Ascending aorta (tissue), 2 donors: ENCODE results near the gene MLH3. TPM values are rescaled to one million over a fixed set of nuclear protein-coding genes. Genes with fewer than 3 reads are reported as not detected.

Source experiments
- DNase-seq, 2 donors: peaks; one replicate each; pipeline ENCODE4 v3.0.0-alpha.2; 2019; ENCODE audit warnings: low spot score in 2 of 2
- H3K27ac ChIP-seq, 2 donors: fragments of 200-600 bp; sonication (generic); one replicate each; pipeline ENCODE4 v1.5.1; 2016 to 2017; ENCODE audit warnings: mild to moderate bottlenecking in 1 of 2
- H3K27me3 ChIP-seq: fragments of 200-600 bp; sonication (generic); one replicate; pipeline ENCODE4 v1.5.1; 2017
- H3K36me3 ChIP-seq, 2 donors: fragments of 200-600 bp; sonication (generic); one replicate each; pipeline ENCODE4 v1.5.1; 2016
- H3K4me1 ChIP-seq, 2 donors: fragments of 200-600 bp; sonication (generic); one replicate each; pipeline ENCODE4 v1.5.1; 2016 to 2017; ENCODE audit warnings: mild to moderate bottlenecking in 1 of 2
- H3K4me3 ChIP-seq, 2 donors: fragments of 200-600 bp; sonication (generic); one replicate each; pipeline ENCODE4 v1.5.1; 2016 to 2017; ENCODE audit warnings: mild to moderate bottlenecking in 1 of 2
- H3K9me3 ChIP-seq, 2 donors: fragments of 200-600 bp; sonication (generic); one replicate each; pipeline ENCODE4 v1.5.1; 2016
- intact Hi-C: fragments of 100-400 bp; cut with DNase I; formaldehyde crosslinking; loops from one replicate; pipeline ENCODE4 v1.15.1; 2023
- total RNA-seq: library from RNA; depleted of rRNA; stranded (reverse); fragments of >200 nt; gene quantifications from one replicate; pipeline ENCODE4 v1.1.0, GENCODE V29; 2016
- TF ChIP-seq, protein P1 (sequence below), 3 experiments: fragments of 200-600 bp in 2 of 3; fragments of 450-650 bp in 1 of 3; sonication (generic) in 2 of 3; IDR thresholded peaks; one replicate each; pipeline ENCODE4 v1.5.1; 2016 to 2019; ENCODE audit warnings: antibody characterized with exemption in 3 of 3, mild to moderate bottlenecking in 1 of 3, moderate library complexity in 1 of 3

Gene MLH3
- total RNA-seq, 1 donor from 2014 or later: 23.9 TPM

DNA sequence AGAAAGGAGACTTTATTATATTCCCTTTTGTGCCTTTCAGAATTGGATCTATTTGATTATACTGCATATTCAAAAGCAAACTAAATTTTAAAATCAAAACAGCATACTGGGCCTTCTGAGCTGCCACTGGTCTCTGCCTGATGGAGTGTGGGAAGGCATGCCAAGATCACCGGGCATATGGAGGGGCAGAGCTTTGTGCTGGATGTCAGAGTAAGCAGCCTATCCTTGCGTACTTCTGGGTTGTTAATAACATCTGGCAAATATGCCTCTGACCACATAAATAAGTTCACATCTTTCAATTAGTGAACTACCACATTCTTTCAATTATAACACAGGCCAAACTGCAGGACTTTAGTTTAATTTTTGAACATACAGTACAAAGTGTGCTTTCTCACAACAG is 18.3 kb downstream of the MLH3 start:
- no peak overlapping the region for H3K4me3 ChIP-seq
- H3K4me1 ChIP-seq: no peaks in the 10 kb centered on the region
- H3K9me3 ChIP-seq: no peaks in the 10 kb centered on the region
- H3K36me3 ChIP-seq: peaks cover 37 to 67% of the 10 kb centered on the region in 2 donors
- intact Hi-C loops: no loop called here
- TF ChIP-seq, protein P1, sequence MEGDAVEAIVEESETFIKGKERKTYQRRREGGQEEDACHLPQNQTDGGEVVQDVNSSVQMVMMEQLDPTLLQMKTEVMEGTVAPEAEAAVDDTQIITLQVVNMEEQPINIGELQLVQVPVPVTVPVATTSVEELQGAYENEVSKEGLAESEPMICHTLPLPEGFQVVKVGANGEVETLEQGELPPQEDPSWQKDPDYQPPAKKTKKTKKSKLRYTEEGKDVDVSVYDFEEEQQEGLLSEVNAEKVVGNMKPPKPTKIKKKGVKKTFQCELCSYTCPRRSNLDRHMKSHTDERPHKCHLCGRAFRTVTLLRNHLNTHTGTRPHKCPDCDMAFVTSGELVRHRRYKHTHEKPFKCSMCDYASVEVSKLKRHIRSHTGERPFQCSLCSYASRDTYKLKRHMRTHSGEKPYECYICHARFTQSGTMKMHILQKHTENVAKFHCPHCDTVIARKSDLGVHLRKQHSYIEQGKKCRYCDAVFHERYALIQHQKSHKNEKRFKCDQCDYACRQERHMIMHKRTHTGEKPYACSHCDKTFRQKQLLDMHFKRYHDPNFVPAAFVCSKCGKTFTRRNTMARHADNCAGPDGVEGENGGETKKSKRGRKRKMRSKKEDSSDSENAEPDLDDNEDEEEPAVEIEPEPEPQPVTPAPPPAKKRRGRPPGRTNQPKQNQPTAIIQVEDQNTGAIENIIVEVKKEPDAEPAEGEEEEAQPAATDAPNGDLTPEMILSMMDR (IDR thresholded peaks at IDR 0.05): no peak
- DNase-seq: no peak
- no peak overlapping the region for H3K27ac ChIP-seq
- no peaks in the 10 kb centered on the region for H3K27me3 ChIP-seq

DNA sequence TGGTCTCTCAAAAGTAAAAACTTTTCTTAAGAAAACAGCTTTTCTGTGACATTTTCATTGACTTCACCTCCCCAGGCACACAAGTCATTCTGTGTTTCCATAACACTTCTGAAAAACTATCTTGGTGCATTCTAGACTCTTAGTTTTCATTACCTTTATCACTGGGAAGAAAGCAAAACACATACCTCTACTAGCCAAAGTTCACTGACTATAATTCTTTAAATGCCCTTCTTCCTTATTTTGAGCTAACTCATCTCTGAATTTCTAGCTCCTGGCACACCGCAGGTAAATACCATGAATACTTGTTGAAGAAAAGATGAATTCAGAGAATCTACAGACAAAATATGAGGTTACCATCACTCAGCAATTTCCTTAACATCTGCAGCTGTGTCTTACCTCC is 21.1 kb downstream of the MLH3 start:
- Histone ChIP-seq H3K36me3 (peaks cover 33 to 51% of the 10 kb centered on the region in 2 donors), H3K4me1 (no peaks in the 10 kb centered on the region), H3K4me3 (no peak overlapping the region), H3K9me3 (no peaks in the 10 kb centered on the region), H3K27me3 (no peaks in the 10 kb centered on the region), H3K27ac (no peak overlapping the region)
- TF ChIP-seq, protein P1 (IDR thresholded peaks at IDR 0.05): no peak
- no peak for DNase-seq
- intact Hi-C loops: no loop called here

DNA sequence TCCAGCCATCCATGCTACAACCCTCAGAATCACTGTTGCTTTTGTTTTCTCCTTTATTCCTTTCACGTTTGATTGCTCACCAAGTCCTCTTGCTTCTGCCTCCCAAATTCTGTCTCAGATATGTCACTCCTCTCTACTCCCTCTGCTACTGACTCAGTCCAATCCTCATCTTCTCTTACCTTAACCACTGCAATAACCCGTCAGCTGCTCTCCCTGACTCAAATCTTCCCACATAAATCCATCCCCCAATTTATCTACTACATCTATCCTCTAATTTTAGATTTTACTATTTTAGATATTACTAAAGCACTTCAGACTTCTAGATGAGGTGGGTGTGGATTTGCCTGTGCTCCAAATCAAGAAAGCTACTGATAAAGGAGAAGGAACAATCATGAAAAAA is 25.4 kb downstream of the MLH3 start:
- Histone ChIP-seq H3K27me3 (no peaks in the 10 kb centered on the region), H3K4me3 (no peak overlapping the region), H3K9me3 (no peaks in the 10 kb centered on the region), H3K27ac (no peak overlapping the region), H3K36me3 (peaks cover 32 to 58% of the 10 kb centered on the region in 2 donors), H3K4me1 (no peaks in the 10 kb centered on the region)
- TF ChIP-seq, protein P1 (IDR thresholded peaks at IDR 0.05): no peak
- intact Hi-C loops: no loop called here
- DNase-seq: no peak

DNA sequence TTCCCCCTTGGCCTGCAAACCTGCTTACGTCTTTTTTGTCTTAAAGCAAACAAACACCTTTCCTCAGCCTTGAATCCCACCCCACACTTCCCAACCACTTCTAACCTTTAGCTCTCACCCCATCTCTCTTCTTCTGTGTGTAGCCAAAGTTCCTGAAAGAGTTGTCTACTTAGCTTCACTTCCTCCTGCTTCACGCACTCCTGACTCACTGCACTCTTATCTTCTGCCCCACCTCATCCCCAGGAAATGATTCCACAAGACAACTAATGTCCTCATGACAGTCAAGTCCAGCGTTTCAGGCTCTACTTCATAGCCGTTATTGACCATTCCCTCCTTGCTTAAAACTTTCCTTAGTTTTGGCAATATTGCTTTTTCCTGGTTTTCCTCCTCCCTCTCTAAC is 26.2 kb downstream of the MLH3 start:
- intact Hi-C loops: no loop called here
- peaks cover 32 to 59% of the 10 kb centered on the region in 2 donors for H3K36me3 ChIP-seq

DNA sequence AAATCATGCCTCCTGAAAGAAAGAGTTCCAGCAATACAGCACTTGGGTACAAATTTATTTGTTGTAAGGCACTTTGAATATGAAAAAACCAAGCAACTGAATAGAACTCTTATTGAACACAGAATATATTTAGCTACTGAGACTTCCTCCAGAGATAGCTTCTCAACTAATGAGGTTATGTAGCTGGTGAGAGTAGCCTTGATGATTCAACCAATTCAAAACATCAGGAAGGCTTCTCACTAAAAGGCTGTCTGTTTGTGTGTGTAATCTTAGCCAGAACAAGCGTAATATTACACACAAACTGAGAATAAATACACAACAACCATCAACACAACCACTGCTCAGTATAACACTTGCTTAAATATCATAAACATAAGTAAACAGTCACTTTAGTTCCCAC is 28.2 kb downstream of the MLH3 start:
- H3K27me3 ChIP-seq: no peaks in the 10 kb centered on the region
- H3K4me3 ChIP-seq: no peak overlapping the region
- TF ChIP-seq, protein P1 (IDR thresholded peaks at IDR 0.05): no peak
- H3K27ac ChIP-seq: no peak overlapping the region
- H3K36me3 ChIP-seq: peaks cover 32 to 67% of the 10 kb centered on the region in 2 donors
- DNase-seq: no peak
- intact Hi-C loops: no loop called here
- no peaks in the 10 kb centered on the region for H3K4me1 ChIP-seq
- H3K9me3 ChIP-seq: no peaks in the 10 kb centered on the region

More for the DNA sequence above, 26.2 kb downstream of the MLH3 start:
- no peak overlapping the region for H3K27ac ChIP-seq
- TF ChIP-seq, protein P1 (IDR thresholded peaks at IDR 0.05): no peak
- no peaks in the 10 kb centered on the region for H3K4me1 ChIP-seq
- no peaks in the 10 kb centered on the region for H3K27me3 ChIP-seq
- H3K4me3 ChIP-seq: no peak overlapping the region
- H3K9me3 ChIP-seq: no peaks in the 10 kb centered on the region
- no peak for DNase-seq

DNA sequence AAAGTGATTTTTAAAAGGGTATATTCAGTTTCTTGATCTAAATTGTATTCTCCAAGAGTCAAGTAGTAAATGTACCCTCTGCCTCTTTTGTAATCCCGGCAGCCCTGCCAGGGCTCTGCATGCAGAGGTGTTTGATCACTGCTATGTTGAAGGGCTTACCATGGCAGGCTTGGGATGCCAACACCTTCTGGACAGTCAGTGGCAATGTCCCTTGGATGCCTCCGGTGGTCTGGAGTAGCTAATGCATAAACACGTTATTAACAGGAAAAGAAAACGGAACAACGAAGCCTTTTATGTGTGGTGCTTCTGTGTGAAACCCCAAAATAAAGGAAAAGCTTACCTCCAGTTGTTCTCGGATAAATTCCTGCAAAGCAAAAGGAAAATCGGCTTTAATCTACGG is 28.6 kb downstream of the MLH3 start:
- Histone ChIP-seq H3K4me3 (no peak overlapping the region), H3K4me1 (no peaks in the 10 kb centered on the region), H3K9me3 (no peaks in the 10 kb centered on the region), H3K27me3 (no peaks in the 10 kb centered on the region), H3K27ac (no peak overlapping the region), H3K36me3 (peaks cover 35 to 72% of the 10 kb centered on the region in 2 donors)
- TF ChIP-seq, protein P1 (IDR thresholded peaks at IDR 0.05): peak in 2 of 3 experiments; percentile 22 to 40
- intact Hi-C loops: no loop called here
- no peak for DNase-seq
